GM12864 (cell line): ENCODE measurements around the gene BATF.

Experiments
- DNase-seq: peaks from one replicate; pipeline ENCODE4 v3.0.0-alpha.2; 2011; ENCODE audit warnings: low read depth
- H3K4me3 ChIP-seq: 2 replicates; pipeline ENCODE4 v1.5.1; 2011; ENCODE audit warnings: mild to moderate bottlenecking, low read depth, low read length, control low read depth
- TF ChIP-seq, protein P1 (sequence below): IDR thresholded peaks from 2 replicates; pipeline ENCODE4 v1.5.1; 2011; ENCODE audit warnings: low read depth, mild to moderate bottlenecking, moderate library complexity, low read length, control low read depth, inconsistent platforms; ENCODE audit errors: missing control alignments

The BATF gene

DNA sequence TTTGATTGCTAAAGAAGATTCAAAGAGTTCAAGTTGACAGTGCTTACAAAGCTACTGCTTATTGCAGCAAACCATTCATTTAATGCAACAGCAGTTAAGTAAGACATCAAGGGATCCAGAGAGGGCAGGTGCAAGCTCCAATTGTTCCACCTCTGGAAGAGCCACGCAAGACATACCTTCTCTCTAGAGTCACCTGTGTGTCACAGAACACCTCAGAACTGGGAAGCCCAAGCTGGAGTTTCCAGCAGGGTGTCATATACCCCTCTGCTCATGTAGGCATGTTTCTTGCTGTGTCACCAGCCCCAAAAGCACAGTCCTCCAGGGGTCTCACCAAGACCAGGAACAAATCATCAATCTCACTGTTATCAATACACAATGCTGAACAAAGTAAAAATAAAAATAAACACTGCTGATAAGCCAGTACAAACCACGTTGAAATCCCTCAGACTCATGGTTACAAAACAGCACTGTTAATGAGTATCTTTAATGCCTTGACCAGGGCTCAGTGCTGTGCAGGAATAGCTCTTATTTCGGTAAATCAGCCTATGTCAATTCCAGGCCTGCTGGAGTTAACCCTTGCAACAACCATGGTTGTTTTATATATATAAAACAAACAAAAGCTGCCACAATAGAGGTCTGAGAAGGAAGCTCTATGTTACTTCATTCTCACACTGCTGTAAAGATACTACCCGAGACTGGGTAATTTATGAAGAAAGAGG is 37.4 kb upstream of the BATF start:
- TF ChIP-seq, protein P1, sequence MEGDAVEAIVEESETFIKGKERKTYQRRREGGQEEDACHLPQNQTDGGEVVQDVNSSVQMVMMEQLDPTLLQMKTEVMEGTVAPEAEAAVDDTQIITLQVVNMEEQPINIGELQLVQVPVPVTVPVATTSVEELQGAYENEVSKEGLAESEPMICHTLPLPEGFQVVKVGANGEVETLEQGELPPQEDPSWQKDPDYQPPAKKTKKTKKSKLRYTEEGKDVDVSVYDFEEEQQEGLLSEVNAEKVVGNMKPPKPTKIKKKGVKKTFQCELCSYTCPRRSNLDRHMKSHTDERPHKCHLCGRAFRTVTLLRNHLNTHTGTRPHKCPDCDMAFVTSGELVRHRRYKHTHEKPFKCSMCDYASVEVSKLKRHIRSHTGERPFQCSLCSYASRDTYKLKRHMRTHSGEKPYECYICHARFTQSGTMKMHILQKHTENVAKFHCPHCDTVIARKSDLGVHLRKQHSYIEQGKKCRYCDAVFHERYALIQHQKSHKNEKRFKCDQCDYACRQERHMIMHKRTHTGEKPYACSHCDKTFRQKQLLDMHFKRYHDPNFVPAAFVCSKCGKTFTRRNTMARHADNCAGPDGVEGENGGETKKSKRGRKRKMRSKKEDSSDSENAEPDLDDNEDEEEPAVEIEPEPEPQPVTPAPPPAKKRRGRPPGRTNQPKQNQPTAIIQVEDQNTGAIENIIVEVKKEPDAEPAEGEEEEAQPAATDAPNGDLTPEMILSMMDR, result no peak
- DNase-seq, result no peak
- H3K4me3 ChIP-seq, result no peak overlapping the region

DNA sequence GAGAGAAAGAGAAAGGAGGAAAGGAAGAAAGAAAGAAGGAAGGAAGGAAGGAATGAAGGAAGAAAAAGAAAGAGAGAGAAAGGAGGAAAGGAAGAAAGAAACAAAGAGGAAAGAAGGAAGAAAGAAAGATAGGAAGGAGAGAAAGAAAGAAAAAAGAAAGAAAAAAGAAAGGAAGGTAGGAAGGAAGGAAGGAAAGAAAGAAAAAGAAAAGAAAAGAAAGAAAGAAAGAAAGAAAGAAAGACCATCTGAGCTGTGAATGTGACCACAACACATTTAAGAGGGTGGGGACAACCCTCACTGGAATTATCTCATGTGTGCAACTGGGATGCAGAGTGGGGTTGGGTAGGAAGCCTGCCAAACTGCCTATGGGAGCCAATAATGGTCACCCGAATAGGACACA is 36.0 kb upstream of the BATF start:
- TF ChIP-seq, protein P1, result no peak
- no peak for DNase-seq
- no peak overlapping the region for H3K4me3 ChIP-seq

DNA sequence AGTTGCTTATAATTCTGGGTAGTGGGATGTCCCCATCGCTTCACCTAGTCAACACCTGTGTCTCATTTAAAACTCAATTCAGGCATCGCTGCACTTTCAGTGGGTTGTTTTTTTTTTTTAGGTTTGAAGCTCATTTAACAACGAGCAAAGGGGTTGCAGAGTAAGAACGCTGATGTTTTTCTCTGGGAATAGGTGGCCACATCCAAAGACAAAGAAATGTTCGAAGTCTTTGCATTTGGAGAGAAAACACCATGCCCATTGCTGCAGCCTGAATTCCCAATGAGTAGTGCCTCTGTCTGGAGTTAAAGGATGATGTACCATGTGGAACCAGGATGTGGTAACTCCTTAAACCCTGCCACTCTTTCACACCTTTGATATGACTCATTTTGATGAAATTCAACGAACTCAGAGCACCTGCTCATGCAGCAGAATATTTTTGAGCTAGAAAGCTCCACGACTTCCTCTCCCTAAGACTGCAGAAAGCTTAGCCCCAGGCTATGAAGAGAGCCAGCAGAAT is 35.1 kb upstream of the BATF start:
- TF ChIP-seq, protein P1, result no peak
- no peak overlapping the region for H3K4me3 ChIP-seq
- DNase-seq, result peak; percentile 74

DNA sequence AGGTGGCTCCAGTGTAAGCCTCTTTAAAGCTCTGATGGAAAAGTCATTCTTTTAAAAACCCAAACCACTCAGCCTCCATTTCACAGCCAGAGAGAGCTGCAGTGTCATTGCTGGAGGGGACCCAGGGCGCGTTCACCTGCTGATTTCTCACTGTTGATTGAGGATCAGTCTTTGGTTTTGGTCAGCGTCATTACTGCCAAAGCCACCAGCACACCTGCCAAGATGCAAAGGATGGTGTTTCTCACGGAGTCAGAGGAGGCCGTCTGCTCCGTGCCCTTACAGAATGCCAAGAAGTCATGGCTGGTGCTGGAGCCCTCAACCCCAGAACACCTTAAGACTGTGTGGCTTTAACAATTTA is 32.8 kb upstream of the BATF start:
- TF ChIP-seq, protein P1, result peak; percentile 3
- H3K4me3 ChIP-seq, result no peak overlapping the region
- DNase-seq, result no peak

DNA sequence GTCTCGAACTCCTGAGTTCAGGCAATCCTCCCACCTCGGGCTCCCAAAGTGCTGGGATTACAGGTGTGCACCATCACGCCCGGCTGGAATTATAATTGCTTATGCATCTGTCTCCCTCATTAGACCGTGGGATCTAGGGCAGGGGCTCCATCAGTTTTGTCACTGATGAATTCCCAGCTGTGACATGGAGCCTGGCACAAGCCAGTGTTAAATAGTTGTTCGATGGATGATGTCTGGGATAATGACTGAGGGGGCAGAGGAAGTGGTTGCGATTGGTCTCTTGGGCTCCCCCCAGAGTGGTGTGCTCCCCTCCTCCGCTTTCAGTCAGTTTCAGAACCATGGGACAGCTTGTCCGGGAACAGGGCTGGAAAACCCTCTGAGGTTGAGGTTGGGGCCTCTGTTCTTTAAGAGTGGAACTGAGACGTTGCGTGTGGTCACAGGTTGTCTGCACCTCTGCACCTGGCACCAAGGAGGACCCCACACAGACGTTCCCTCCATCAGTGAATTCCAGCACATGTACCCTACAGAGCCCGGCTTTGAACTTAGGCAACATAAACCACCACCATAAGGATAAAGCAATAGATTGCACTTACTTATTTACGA is 30.8 kb upstream of the BATF start:
- DNase-seq, result no peak
- H3K4me3 ChIP-seq, result no peak overlapping the region
- TF ChIP-seq, protein P1, result no peak

DNA sequence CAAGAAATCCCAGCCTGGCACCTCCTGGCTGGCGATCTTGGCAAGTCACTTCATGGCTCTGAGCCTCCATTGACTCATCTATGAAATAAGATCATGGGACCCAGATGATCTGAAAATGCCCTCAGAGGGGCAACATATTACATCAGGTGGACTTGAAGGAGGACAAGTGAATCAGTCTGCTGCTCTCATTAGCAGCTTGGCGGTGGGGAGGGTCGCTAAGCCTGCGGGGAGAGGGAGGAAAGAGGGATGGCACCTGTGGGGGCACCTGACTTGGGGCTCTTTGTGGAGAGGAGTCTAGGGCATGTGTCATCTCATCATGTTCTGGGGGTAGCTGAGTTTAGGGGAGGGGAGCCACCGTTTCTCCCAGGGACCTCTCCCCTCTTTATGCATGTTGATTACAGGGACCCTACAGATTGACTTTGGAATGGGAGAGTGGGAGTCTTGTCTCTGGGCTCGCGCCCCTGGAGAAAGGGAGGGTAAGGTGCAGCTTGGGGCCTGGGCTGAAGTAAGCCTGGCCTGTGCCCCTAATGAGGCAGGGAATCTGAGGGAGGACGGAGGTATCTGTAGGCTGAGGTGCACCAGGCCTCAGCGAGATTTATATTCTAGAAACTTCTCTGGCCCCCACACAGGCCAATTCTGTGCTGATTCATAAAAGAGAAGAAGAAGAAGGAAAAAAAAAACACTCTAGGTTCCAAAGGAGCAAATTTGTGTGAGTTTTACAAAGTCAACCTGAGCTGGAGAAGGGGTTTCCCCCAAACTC is 29.3 kb upstream of the BATF start:
- TF ChIP-seq, protein P1, result no peak
- no peak overlapping the region for H3K4me3 ChIP-seq
- DNase-seq, result no peak
